Measurements from ENCODE around the gene WNT4. TPM values are rescaled to one million over a fixed set of nuclear protein-coding genes. Genes with fewer than 3 reads are reported as not detected.
"Not testable (repeated sequence)": the region's sequence is repeated elsewhere in the genome, so short reads cannot be mapped to it uniquely, and the experiment has no call there.

WNT4 gene
- total RNA-seq, 1 donor from 2014 or later, result 0.05 TPM

DNA sequence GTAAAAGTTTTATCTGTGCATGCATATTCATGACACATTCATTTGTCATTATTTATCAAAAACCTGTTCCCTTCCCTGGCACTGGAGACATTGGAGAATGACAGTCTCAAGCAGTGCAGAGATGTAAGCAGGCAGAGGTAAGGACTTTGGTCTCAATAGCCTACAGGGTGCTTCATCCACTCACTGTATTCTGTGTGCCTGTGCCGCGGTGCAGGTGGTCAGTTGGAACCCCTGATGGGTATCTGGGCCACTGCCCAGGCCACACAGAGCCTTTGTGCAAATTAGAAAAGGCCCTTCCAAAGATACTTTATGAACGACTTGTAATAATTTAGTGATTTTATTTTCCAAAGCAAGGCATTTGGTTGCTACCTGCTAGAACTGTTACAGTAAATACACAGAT is 46.4 kb downstream of the WNT4 start:
- no peaks in the 10 kb centered on the region for H3K9me3 Mint-ChIP-seq (ENCODE audit: low read depth)
- H3K27me3 Mint-ChIP-seq (ENCODE audit: low read depth), result no peaks in the 10 kb centered on the region
- no peak overlapping the region for H3K4me3 Mint-ChIP-seq (ENCODE audit: unreplicated experiment)
- no peak for DNase-seq (ENCODE audit: low spot score)
- H3K36me3 Mint-ChIP-seq (ENCODE audit: low read depth), result peaks cover 17% of the 10 kb centered on the region
- H3K4me1 Mint-ChIP-seq (ENCODE audit: low read depth), result peaks cover 18% of the 10 kb centered on the region
- no peak overlapping the region for H3K27ac Mint-ChIP-seq (ENCODE audit: unreplicated experiment)
- TF ChIP-seq, protein P1, sequence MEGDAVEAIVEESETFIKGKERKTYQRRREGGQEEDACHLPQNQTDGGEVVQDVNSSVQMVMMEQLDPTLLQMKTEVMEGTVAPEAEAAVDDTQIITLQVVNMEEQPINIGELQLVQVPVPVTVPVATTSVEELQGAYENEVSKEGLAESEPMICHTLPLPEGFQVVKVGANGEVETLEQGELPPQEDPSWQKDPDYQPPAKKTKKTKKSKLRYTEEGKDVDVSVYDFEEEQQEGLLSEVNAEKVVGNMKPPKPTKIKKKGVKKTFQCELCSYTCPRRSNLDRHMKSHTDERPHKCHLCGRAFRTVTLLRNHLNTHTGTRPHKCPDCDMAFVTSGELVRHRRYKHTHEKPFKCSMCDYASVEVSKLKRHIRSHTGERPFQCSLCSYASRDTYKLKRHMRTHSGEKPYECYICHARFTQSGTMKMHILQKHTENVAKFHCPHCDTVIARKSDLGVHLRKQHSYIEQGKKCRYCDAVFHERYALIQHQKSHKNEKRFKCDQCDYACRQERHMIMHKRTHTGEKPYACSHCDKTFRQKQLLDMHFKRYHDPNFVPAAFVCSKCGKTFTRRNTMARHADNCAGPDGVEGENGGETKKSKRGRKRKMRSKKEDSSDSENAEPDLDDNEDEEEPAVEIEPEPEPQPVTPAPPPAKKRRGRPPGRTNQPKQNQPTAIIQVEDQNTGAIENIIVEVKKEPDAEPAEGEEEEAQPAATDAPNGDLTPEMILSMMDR (IDR thresholded peaks at IDR 0.05), result no peak

- Mint-ChIP-seq H3K4me3 (ENCODE audit: unreplicated experiment) (no peak overlapping the region), H3K27ac (ENCODE audit: unreplicated experiment) (no peak overlapping the region), H3K36me3 (ENCODE audit: low read depth) (peaks cover 17% of the 10 kb centered on the region), H3K27me3 (ENCODE audit: low read depth) (no peaks in the 10 kb centered on the region), H3K4me1 (ENCODE audit: low read depth) (peaks cover 21% of the 10 kb centered on the region), H3K9me3 (ENCODE audit: low read depth) (no peaks in the 10 kb centered on the region)
- DNase-seq (ENCODE audit: low spot score), result no peak
- TF ChIP-seq, protein P1 (IDR thresholded peaks at IDR 0.05), result no peak
Observed at GRCh38 chr1:22096036-22096435, 46.9 kb downstream of the WNT4 start.

DNA sequence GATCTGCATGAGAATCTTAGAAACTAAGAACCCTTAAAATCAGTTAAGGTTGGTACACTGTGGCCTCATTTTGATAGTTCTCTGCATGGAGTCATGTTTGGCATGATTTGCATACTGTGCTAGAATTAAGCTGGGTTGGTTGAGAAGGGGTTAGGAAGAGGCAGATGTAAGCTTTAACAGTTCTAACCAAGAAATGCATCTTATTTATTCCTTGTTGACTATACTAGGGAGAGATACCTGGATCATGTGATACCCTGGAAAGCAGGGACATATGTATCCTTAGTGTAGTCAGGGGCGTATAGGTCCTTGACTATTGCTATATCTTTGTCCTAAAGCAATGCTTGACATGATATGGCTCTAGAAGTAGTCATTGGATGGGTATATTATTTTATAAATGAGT is 49.4 kb downstream of the WNT4 start:
- Mint-ChIP-seq H3K27me3 (ENCODE audit: low read depth) (no peaks in the 10 kb centered on the region), H3K36me3 (ENCODE audit: low read depth) (peaks cover 15% of the 10 kb centered on the region), H3K27ac (ENCODE audit: unreplicated experiment) (no peak overlapping the region), H3K4me3 (ENCODE audit: unreplicated experiment) (no peak overlapping the region), H3K9me3 (ENCODE audit: low read depth) (no peaks in the 10 kb centered on the region), H3K4me1 (ENCODE audit: low read depth) (peaks cover 45% of the 10 kb centered on the region)
- TF ChIP-seq, protein P1 (IDR thresholded peaks at IDR 0.05), result no peak
- DNase-seq (ENCODE audit: low spot score), result no peak

- not testable (repeated sequence) for H3K4me3 Mint-ChIP-seq (ENCODE audit: unreplicated experiment); DNase-seq (ENCODE audit: low spot score); H3K9me3 Mint-ChIP-seq (ENCODE audit: low read depth); H3K27me3 Mint-ChIP-seq (ENCODE audit: low read depth); H3K27ac Mint-ChIP-seq (ENCODE audit: unreplicated experiment)
- peaks cover 53% of the 10 kb centered on the region for H3K4me1 Mint-ChIP-seq (ENCODE audit: low read depth)
- peaks cover 18% of the 10 kb centered on the region for H3K36me3 Mint-ChIP-seq (ENCODE audit: low read depth)
- TF ChIP-seq, protein P1 (IDR thresholded peaks at IDR 0.05), result peak; percentile 28
Observed at GRCh38 chr1:22092026-22092768, 50.7 kb downstream of the WNT4 start.

- Mint-ChIP-seq H3K27ac (ENCODE audit: unreplicated experiment) (peak overlapping the region; percentile 14), H3K4me3 (ENCODE audit: unreplicated experiment) (no peak overlapping the region), H3K4me1 (ENCODE audit: low read depth) (peaks cover 53% of the 10 kb centered on the region), H3K9me3 (ENCODE audit: low read depth) (no peaks in the 10 kb centered on the region), H3K36me3 (ENCODE audit: low read depth) (peaks cover 20% of the 10 kb centered on the region), H3K27me3 (ENCODE audit: low read depth) (no peaks in the 10 kb centered on the region)
- TF ChIP-seq, protein P1 (IDR thresholded peaks at IDR 0.05), result no peak
- DNase-seq (ENCODE audit: low spot score), result no peak
Observed at GRCh38 chr1:22090867-22091266, 52.0 kb downstream of the WNT4 start.
